NCI-H1417 (cell line): ENCODE data around the gene TOB1.
A peak's percentile ranks its signal among the peaks of the same experiment; 100 is the strongest.

Experiments
- DNase-seq, 3 experiments: peaks; one replicate each; lab custom pipeline; 2025; lab: John Stamatoyannopoulos, UW

The TOB1 gene

GRCh38 chr17:50845240-50846147, 20.7 kb downstream of the TOB1 start:
- no peak for DNase-seq

- DNase-seq = no peak
Observed at GRCh38 chr17:50844117-50844700, 21.9 kb downstream of the TOB1 start.

- DNase-seq = no peak
Observed at GRCh38 chr17:50843150-50843905, 22.8 kb downstream of the TOB1 start.

- DNase-seq = no peak
Observed at GRCh38 chr17:50842506-50843149, 23.5 kb downstream of the TOB1 start.

- peak; percentile 51 to 79 (median 60) for DNase-seq
Observed at GRCh38 chr17:50841949-50842354, 24.2 kb downstream of the TOB1 start.

GRCh38 chr17:50841277-50841948, 24.7 kb downstream of the TOB1 start:
- DNase-seq = no peak

- DNase-seq = no peak
Observed at GRCh38 chr17:50840311-50840851, 25.8 kb downstream of the TOB1 start.

- DNase-seq = no peak
Observed at GRCh38 chr17:50839591-50840310, 26.4 kb downstream of the TOB1 start.

GRCh38 chr17:50837980-50838954, 27.9 kb downstream of the TOB1 start:
- no peak for DNase-seq

GRCh38 chr17:50837286-50837979, 28.7 kb downstream of the TOB1 start:
- no peak for DNase-seq

GRCh38 chr17:50836826-50837225, 29.3 kb downstream of the TOB1 start:
- DNase-seq = no peak

GRCh38 chr17:50835301-50836234, 30.6 kb downstream of the TOB1 start, which contains the start of gene WFIKKN2:
TSS of gene WFIKKN2 (plus strand) at chr17:50835586. CDS start at chr17:50835938, 352 bp downstream.
- DNase-seq = peak in 2 of 3 experiments; percentile 36 to 57

- DNase-seq = peak in 1 of 3 experiments; percentile 55
Observed at GRCh38 chr17:50834429-50835300, 31.5 kb downstream of the TOB1 start.

- no peak for DNase-seq
Observed at GRCh38 chr17:50833510-50834428, 32.4 kb downstream of the TOB1 start.

- no peak for DNase-seq
Observed at GRCh38 chr17:50832864-50833381, 33.2 kb downstream of the TOB1 start.
